Measurements from ENCODE around the gene PIGP.

DNA sequence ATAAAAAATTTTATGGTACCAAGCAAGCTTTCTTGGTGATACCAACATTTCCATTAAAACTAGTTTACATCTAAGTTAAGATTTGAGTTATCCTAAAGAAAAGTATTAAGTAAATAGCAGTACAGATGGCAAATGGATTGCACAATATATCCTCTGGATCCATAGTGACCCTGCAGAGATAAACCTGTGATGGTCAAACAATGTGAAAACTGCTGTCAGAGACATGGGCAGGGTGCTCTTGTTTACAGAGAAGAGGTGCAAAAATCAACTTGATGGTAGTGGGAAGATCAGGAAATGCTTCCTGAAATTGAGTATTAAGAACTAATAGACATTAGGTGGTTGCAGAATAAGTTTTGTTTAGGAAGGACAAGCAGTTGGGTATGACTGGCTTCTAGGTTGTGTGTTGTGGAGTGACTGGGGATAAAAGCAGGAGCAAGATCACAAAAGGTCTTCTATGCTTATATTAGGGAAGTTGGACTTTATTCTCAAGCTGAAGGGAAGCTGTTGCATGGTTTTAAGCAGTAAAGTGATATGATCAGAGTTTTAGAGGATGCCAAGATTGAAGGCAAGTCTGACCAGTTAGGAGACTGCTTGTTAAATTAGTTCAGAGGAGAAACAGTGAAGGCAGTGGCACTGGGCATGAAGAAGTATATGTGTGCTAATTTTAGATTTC is 10.1 kb upstream of the PIGP start:
- TF ChIP-seq GABPA (IDR thresholded peaks at IDR 0.05; ENCODE audit: low read depth) = no peak
- no peak for TF ChIP-seq EZH2 (IDR thresholded peaks at IDR 0.05; ENCODE audit: borderline replicate concordance, control insufficient read depth, low read depth, low read length)
- TF ChIP-seq, protein P1, sequence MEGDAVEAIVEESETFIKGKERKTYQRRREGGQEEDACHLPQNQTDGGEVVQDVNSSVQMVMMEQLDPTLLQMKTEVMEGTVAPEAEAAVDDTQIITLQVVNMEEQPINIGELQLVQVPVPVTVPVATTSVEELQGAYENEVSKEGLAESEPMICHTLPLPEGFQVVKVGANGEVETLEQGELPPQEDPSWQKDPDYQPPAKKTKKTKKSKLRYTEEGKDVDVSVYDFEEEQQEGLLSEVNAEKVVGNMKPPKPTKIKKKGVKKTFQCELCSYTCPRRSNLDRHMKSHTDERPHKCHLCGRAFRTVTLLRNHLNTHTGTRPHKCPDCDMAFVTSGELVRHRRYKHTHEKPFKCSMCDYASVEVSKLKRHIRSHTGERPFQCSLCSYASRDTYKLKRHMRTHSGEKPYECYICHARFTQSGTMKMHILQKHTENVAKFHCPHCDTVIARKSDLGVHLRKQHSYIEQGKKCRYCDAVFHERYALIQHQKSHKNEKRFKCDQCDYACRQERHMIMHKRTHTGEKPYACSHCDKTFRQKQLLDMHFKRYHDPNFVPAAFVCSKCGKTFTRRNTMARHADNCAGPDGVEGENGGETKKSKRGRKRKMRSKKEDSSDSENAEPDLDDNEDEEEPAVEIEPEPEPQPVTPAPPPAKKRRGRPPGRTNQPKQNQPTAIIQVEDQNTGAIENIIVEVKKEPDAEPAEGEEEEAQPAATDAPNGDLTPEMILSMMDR (IDR thresholded peaks at IDR 0.05 in 2 of 3, conservative IDR thresholded peaks at IDR 0.05 in 1 of 3; ENCODE audit: control insufficient read depth in 2 of 3, extremely low read depth in 1 of 3, insufficient read depth in 1 of 3, low read depth in 3 of 3, low read length in 3 of 3) = no peak
- TF ChIP-seq, protein P2, sequence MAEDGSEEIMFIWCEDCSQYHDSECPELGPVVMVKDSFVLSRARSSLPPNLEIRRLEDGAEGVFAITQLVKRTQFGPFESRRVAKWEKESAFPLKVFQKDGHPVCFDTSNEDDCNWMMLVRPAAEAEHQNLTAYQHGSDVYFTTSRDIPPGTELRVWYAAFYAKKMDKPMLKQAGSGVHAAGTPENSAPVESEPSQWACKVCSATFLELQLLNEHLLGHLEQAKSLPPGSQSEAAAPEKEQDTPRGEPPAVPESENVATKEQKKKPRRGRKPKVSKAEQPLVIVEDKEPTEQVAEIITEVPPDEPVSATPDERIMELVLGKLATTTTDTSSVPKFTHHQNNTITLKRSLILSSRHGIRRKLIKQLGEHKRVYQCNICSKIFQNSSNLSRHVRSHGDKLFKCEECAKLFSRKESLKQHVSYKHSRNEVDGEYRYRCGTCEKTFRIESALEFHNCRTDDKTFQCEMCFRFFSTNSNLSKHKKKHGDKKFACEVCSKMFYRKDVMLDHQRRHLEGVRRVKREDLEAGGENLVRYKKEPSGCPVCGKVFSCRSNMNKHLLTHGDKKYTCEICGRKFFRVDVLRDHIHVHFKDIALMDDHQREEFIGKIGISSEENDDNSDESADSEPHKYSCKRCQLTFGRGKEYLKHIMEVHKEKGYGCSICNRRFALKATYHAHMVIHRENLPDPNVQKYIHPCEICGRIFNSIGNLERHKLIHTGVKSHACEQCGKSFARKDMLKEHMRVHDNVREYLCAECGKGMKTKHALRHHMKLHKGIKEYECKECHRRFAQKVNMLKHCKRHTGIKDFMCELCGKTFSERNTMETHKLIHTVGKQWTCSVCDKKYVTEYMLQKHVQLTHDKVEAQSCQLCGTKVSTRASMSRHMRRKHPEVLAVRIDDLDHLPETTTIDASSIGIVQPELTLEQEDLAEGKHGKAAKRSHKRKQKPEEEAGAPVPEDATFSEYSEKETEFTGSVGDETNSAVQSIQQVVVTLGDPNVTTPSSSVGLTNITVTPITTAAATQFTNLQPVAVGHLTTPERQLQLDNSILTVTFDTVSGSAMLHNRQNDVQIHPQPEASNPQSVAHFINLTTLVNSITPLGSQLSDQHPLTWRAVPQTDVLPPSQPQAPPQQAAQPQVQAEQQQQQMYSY (CRISPR knock-in tag; IDR thresholded peaks at IDR 0.05) = no peak
- TF ChIP-seq, protein P3, sequence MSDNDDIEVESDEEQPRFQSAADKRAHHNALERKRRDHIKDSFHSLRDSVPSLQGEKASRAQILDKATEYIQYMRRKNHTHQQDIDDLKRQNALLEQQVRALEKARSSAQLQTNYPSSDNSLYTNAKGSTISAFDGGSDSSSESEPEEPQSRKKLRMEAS (IDR thresholded peaks at IDR 0.05; ENCODE audit: low read depth, low read length) = no peak
- TF ChIP-seq STAT3 (IDR thresholded peaks at IDR 0.05; ENCODE audit: low read depth, low read length) = no peak
